Ovary (tissue), 9 donors: ENCODE data around the gene XK. TPM values are rescaled to one million over a fixed set of nuclear protein-coding genes. Genes with fewer than 3 reads are reported as not detected.

Experiments
- DNase-seq, 5 donors: peaks; one replicate each; pipeline ENCODE4 v3.0.0-alpha.2; 2019 to 2020
- H3K27ac ChIP-seq, 2 donors: fragments of 200-600 bp; one replicate each; pipeline versions ENCODE4 v1.5.1 to v1.8.0; 2019 to 2022
- H3K27me3 ChIP-seq: fragments of 200-600 bp; one replicate; pipeline ENCODE4 v1.8.0; 2022
- H3K36me3 ChIP-seq: fragments of 200-600 bp; sonication (generic); one replicate; pipeline ENCODE4 v1.5.1; 2019
- H3K4me1 ChIP-seq: one replicate; pipeline ENCODE4 v1.8.1; 2013; ENCODE audit warnings: mild to moderate bottlenecking, moderate library complexity; ENCODE audit not compliant: insufficient read depth
- H3K4me3 ChIP-seq: fragments of 200-600 bp; sonication (generic); one replicate; pipeline ENCODE4 v1.5.1; 2017
- H3K9me3 ChIP-seq, 2 donors: fragments of 200-600 bp in 1 of 2; sonication (generic) in 1 of 2; one replicate each; pipeline versions ENCODE4 v1.5.1 to v1.8.1; 2013 to 2019; ENCODE audit warnings: mild to moderate bottlenecking in 1 of 2, moderate library complexity in 1 of 2
- EP300 ChIP-seq: sonication (generic); formaldehyde crosslinking; IDR thresholded peaks from one replicate; pipeline ENCODE4 v1.6.1; 2017; ENCODE audit warnings: antibody characterized with exemption
- POLR2A ChIP-seq: fragments of 450-650 bp; IDR thresholded peaks from one replicate; pipeline ENCODE4 v1.6.1; 2017; ENCODE audit warnings: antibody characterized with exemption, mild to moderate bottlenecking, moderate library complexity
- WGBS, 3 donors: extraction: QIAGEN DNeasy Blood & Tissue Kit in 1 of 3; methylation state at CpG; one replicate each; pipeline versions ENCODE4 v1.1.5 to v1.1.7; 2013 to 2017; 5-methylcytosine and 5-hydroxymethylcytosine counted together
- intact Hi-C, 4 donors: fragments of 100-400 bp; cut with DNase I; formaldehyde crosslinking; loops; one replicate each; pipeline versions ENCODE4 v1.11.0 to v1.15.1; 2022 to 2023
- polyA plus RNA-seq, 2 donors: library from polyadenylated mRNA; stranded (reverse); fragments of 200-250 nt in 1 of 2; fragments of 350-450 nt in 1 of 2; fragmentation: Illumina TruSeq in 1 of 2; extraction: RNeasy Lipid Tissue Mini Kit (QIAGEN cat#74804) in 1 of 2; gene quantifications; one replicate each; pipeline ENCODE4 v1.2.3, GENCODE V29; 2013 to 2014
- total RNA-seq, 7 donors: library from RNA; depleted of rRNA in 2 of 7; stranded (reverse); fragments of >200 nt in 2 of 7; fragmentation: NEBNext Ultra II Directional in 3 of 7; extraction: Animal tissue kit (Norgen Biotek cat#: 25700) in 3 of 7; gene quantifications; one replicate each; pipeline versions ENCODE4 v1.1.0 to v1.2.4, GENCODE V29; 2016 to 2023
- TF ChIP-seq, protein P1 (sequence below), 3 donors: fragments of 450-650 bp in 2 of 3; fragments of 200-600 bp in 1 of 3; IDR thresholded peaks; one replicate each; pipeline versions ENCODE4 v1.5.1 to v1.8.0; 2016 to 2022; ENCODE audit warnings: antibody characterized with exemption in 3 of 3, mild to moderate bottlenecking in 1 of 3
- donor health status: DM: no; HTN: no; CAD: no; lungs with moderate emphysema.
- donor health status: DM: no; HTN: no; CAD: no.
- donor health status: Bipolar disorder and iron deficiency.
- donor health status: DM: yes; HTN: yes; CAD: no.
- donor health status: DM: no; HTN: no; CAD: no.
- donor health status: DM: yes; HTN: yes; CAD: no.

The XK gene
- total and polyA plus RNA-seq, 9 donors: 0.40 to 2.5 (median 0.68) TPM

DNA sequence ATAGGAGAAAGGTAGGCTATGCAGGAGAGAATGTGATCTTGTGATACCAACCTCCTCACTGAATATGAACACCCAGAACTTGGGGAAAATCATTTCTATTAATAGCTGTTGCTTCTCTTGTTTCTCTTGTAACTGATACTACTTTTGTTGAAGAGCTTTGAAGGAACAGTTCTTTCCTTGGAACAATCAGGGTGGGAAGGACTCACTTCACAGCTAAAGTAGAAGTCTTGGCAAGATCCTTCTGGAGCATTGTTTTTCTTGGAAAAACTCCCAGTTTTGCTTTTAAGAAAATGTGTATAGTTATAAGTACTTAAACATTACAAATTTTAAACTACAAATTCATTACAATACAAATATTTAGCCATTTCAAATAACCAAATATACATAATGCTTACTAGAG, 19.1 kb upstream of the XK start:
- no peak for DNase-seq

DNA sequence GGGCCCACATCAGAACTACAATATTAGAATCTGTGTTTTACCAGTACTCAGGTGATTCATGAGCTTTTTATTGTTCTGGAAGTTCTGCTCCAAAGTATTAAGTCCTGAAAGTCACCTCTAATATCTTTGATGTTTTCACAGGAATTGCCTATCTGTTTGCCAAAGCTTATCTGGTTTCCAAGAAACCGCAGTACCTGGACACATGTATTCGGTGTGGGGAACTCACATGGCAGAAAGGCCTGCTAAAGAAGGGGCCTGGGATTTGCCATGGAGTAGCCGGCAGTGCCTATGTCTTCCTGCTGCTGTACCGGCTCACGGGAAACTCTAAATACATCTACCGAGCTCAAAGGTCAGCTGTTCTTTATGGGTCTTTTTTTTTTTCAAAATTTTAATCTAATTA, 18.4 kb upstream of the XK start:
- Histone ChIP-seq H3K27ac (no peak overlapping the region), H3K4me1 (no peaks in the 10 kb centered on the region), H3K27me3 (no peaks in the 10 kb centered on the region), H3K4me3 (no peak overlapping the region), H3K36me3 (no peaks in the 10 kb centered on the region), H3K9me3 (no peaks in the 10 kb centered on the region)
- DNase-seq: no peak
- TF ChIP-seq, protein P1, sequence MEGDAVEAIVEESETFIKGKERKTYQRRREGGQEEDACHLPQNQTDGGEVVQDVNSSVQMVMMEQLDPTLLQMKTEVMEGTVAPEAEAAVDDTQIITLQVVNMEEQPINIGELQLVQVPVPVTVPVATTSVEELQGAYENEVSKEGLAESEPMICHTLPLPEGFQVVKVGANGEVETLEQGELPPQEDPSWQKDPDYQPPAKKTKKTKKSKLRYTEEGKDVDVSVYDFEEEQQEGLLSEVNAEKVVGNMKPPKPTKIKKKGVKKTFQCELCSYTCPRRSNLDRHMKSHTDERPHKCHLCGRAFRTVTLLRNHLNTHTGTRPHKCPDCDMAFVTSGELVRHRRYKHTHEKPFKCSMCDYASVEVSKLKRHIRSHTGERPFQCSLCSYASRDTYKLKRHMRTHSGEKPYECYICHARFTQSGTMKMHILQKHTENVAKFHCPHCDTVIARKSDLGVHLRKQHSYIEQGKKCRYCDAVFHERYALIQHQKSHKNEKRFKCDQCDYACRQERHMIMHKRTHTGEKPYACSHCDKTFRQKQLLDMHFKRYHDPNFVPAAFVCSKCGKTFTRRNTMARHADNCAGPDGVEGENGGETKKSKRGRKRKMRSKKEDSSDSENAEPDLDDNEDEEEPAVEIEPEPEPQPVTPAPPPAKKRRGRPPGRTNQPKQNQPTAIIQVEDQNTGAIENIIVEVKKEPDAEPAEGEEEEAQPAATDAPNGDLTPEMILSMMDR (IDR thresholded peaks at IDR 0.05): no peak
- TF ChIP-seq EP300 (no peak), POLR2A (no peak)
- intact Hi-C loops: no loop called here
- 82 to 85% (median 85%) methylated on average over 6 of the region's 6 CpGs for WGBS, 3 donors

More for the DNA sequence above, 19.1 kb upstream of the XK start:
- Histone ChIP-seq H3K4me3 (no peak overlapping the region), H3K27ac (no peak overlapping the region), H3K9me3 (no peaks in the 10 kb centered on the region), H3K4me1 (no peaks in the 10 kb centered on the region), H3K27me3 (no peaks in the 10 kb centered on the region), H3K36me3 (no peaks in the 10 kb centered on the region)
- intact Hi-C loops: no loop called here
- TF ChIP-seq POLR2A (no peak), EP300 (no peak)
- TF ChIP-seq, protein P1 (IDR thresholded peaks at IDR 0.05): no peak

DNA sequence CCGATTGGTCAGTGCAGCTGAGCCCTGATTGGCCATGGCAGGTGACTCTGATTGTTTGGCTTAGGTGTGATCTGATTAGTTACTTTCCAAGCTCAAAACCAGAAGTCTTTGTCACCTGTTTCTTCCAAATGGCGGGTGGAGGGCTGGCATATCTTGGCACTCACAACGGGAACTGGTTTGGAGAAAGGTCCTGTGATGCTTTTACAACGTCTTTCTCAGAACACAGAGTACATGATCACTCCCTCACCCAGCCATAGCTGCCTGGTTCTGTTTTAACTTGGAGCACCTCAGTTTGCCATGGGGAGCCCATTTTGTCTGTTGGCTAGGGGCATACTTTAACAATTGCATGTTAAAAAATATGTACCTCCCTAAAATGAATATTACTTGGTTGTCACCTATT, 13.0 kb upstream of the XK start:
- Histone ChIP-seq H3K27me3 (no peaks in the 10 kb centered on the region), H3K9me3 (no peaks in the 10 kb centered on the region), H3K36me3 (no peaks in the 10 kb centered on the region), H3K4me1 (no peaks in the 10 kb centered on the region), H3K27ac (no peak overlapping the region), H3K4me3 (no peak overlapping the region)
- no peak for DNase-seq
- intact Hi-C loops: no loop called here
- TF ChIP-seq EP300 (no peak), POLR2A (no peak)
- TF ChIP-seq, protein P1 (IDR thresholded peaks at IDR 0.05): no peak
- WGBS, 3 donors: 56 to 59% (median 58%) methylated on average over 4 of the region's 4 CpGs

DNA sequence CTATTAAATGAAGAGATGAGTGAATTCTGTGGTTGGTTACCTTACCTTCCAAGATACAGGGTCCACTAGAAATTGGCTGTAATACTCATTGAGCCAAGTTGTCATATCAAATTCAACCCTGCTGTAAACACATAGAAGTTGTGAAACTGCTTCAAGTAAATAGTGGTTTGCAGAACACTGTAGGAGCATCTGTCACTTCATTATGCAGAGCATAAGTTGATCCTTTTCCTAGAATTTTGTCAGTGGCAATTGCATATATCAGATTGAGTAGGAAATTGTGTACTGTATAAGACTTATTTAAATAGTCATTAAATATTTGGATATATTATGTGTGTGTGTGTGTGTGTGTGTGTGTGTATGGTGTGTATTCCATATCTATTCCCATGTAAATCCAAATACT, 8.8 kb upstream of the XK start:
- H3K27ac ChIP-seq: no peak overlapping the region
- no peaks in the 10 kb centered on the region for H3K27me3 ChIP-seq
- no peaks in the 10 kb centered on the region for H3K4me1 ChIP-seq
- H3K36me3 ChIP-seq: no peaks in the 10 kb centered on the region
- no peak for DNase-seq
- TF ChIP-seq EP300 (no peak), POLR2A (no peak)
- TF ChIP-seq, protein P1 (IDR thresholded peaks at IDR 0.05): no peak
- no peaks in the 10 kb centered on the region for H3K9me3 ChIP-seq
- no peak overlapping the region for H3K4me3 ChIP-seq
- intact Hi-C loops: no loop called here

DNA sequence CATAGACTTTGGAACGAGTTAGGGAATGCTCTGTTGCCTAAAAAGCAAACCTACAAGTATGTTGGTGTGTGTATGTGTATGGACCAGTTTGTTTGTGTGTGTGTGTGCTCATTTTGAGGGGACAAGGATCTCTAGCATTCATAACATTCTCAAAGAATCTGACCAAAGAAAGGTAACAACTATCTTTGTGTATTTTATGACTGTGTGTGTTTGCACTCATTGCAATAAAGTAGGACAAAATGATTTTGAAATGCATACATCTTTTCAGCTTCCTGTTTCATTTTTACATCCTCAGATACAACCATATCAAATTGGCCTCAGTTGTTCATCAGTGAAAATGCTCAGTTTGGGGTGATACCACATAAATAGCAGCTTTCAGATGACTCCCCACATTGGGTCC, 8.3 kb upstream of the XK start:
- no peak overlapping the region for H3K27ac ChIP-seq
- no peaks in the 10 kb centered on the region for H3K4me1 ChIP-seq
- 36 to 44% (median 43%) methylated on average over 1 of the region's 1 CpG for WGBS, 3 donors
- intact Hi-C loops: no loop called here
- no peaks in the 10 kb centered on the region for H3K36me3 ChIP-seq
- no peak overlapping the region for H3K4me3 ChIP-seq
- H3K9me3 ChIP-seq: no peaks in the 10 kb centered on the region
- TF ChIP-seq, protein P1 (IDR thresholded peaks at IDR 0.05): no peak
- TF ChIP-seq EP300 (no peak), POLR2A (no peak)
- DNase-seq: no peak
- no peaks in the 10 kb centered on the region for H3K27me3 ChIP-seq
